ENCODE results near the gene UGT1A7. TPM values are rescaled to one million over a fixed set of nuclear protein-coding genes. Genes with fewer than 3 reads are reported as not detected.
A peak's percentile ranks its signal among the peaks of the same experiment; 100 is the strongest.
"Not testable (repeated sequence)": the region's sequence is repeated elsewhere in the genome, so short reads cannot be mapped to it uniquely, and the experiment has no call there.

UGT1A7 gene
- total and polyA plus RNA-seq, 9 donors: 0.13 TPM; not detected in 8

DNA sequence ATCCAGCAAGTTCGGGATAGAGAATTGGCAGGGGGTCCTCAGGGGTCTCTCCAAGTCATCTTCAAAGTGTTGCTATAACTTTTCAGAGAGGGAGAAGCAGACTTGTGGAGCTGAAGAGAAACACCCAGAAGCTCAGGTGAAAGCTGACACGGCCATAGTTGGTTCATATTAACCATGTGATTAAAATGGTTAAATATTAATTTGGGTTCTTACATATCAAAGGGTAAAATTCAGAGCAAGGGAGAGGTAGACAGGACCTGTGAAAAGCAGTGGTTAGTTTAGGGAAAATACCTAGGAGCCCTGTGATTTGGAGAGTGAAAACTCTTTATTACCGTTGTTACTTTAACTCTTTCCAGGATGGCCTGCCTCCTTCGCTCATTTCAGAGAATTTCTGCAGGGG, 10.9 kb downstream of the UGT1A7 start, which contains the start of gene UGT1A6:
UGT1A6 (plus strand) TSS at position 243 of the 400 bp plus-strand sequence; CDS start at position 358, 115 bp downstream.
- no peak for DNase-seq
- Histone ChIP-seq H3K9me3 (replicated peaks; ENCODE audit: control insufficient read depth, low read depth, low read length) (no peaks in the 10 kb centered on the region), H3K27me3 (ENCODE audit: control insufficient read depth, insufficient read depth, low read length) (no peaks in the 10 kb centered on the region), H3K27ac (ENCODE audit: low read length) (no peak within 1 kb of the TSS), H3K4me3 (ENCODE audit: low read length) (no peak within 1 kb of the TSS), H3K4me1 (ENCODE audit: control insufficient read depth, insufficient read depth, low read length) (no peaks in the 10 kb centered on the region), H3K36me3 (ENCODE audit: control insufficient read depth, insufficient read depth, low read length) (no peaks in the 10 kb centered on the region)
- 91% methylated on average over 1 of the region's 4 CpGs for WGBS (ENCODE audit: insufficient coverage)

DNA sequence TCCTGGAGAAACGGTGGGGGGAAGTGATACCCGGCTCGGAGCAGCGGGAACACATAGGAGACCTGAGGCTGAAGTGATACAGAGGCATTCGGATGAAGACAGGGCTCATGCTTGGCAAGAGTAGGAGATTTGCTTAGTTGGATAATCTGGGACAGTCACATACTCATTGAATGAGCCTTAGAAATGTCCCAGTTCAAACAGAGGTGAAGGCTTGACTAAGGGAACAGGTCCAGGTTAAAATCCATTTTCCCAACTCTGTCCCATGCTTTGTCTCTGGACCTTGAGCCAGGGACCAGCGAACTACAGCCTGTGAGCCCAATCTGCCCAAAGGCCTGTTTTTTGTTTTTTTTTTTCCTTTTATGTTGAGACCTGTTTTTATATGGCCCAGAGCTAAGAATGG, 12.3 kb downstream of the UGT1A7 start:
- Histone ChIP-seq H3K9me3 (replicated peaks; ENCODE audit: control insufficient read depth, low read depth, low read length) (no peaks in the 10 kb centered on the region), H3K36me3 (ENCODE audit: control insufficient read depth, insufficient read depth, low read length) (no peaks in the 10 kb centered on the region), H3K4me3 (ENCODE audit: low read length) (no peak overlapping the region), H3K4me1 (ENCODE audit: control insufficient read depth, insufficient read depth, low read length) (no peaks in the 10 kb centered on the region), H3K27ac (ENCODE audit: low read length) (no peak overlapping the region), H3K27me3 (ENCODE audit: control insufficient read depth, insufficient read depth, low read length) (peaks cover 3% of the 10 kb centered on the region)
- whole genome bisulfite sequencing (ENCODE audit: insufficient coverage): 85% methylated on average over 5 of the region's 6 CpGs
- no peak for DNase-seq

DNA sequence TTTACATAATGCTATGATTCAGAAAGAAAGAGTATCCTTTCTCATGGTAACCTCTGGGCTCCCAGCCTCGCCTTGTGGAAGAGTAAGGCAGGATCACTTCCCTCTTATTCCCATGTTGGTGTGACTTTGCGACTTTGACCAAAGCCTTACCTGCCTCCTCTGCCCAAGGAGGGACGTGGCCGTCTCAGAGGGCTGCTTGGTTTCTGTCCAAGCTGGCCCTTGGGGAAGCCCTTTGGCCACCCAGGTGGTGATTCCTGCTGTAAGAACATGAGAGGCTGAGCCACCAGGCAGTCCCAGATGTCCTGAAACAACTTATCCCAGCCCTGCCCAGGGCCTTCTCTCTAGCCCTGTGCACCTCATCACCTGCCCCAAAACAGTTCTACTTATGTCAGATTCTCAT, 17.0 kb downstream of the UGT1A7 start:
- H3K27me3 ChIP-seq (ENCODE audit: control insufficient read depth, insufficient read depth, low read length): peaks cover 3% of the 10 kb centered on the region
- H3K27ac ChIP-seq (ENCODE audit: low read length): no peak overlapping the region
- no peak overlapping the region for H3K4me3 ChIP-seq (ENCODE audit: low read length)
- WGBS (ENCODE audit: insufficient coverage): 71% methylated on average over 4 of the region's 4 CpGs
- DNase-seq: no peak
- H3K9me3 ChIP-seq (replicated peaks; ENCODE audit: control insufficient read depth, low read depth, low read length): no peaks in the 10 kb centered on the region
- H3K36me3 ChIP-seq (ENCODE audit: control insufficient read depth, insufficient read depth, low read length): no peaks in the 10 kb centered on the region
- no peaks in the 10 kb centered on the region for H3K4me1 ChIP-seq (ENCODE audit: control insufficient read depth, insufficient read depth, low read length)

DNA sequence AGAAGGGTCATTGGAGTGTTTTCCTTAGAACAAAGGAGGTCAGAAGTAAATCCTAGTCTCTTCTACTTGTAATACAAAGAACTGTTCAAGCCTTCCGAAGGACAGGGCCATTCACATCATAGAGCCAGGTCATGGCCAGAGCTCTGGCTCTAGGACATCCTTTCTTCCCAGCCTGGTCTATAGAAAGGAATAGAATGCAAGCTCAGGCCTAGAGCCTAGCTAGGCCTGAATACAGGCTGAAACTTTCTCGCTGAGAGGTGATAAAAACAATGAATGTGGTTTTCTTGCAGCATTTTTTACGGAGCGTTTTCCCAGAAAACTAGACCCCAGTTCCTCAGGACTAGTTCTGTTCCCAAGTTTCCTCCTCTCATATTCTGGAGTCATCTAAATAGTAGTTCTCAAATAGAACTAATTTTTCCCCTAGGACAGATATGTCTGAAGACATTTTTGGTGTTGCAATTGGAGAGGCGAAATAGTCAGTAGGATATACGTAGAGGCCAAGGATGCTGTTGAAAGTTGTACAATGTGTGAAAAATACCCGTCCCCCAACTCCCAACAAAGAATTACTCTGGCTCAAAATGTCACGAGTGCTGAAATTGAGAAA, 17.8 kb downstream of the UGT1A7 start:
- no peak overlapping the region for H3K4me3 ChIP-seq (ENCODE audit: low read length)
- no peak overlapping the region for H3K27ac ChIP-seq (ENCODE audit: low read length)
- no peaks in the 10 kb centered on the region for H3K36me3 ChIP-seq (ENCODE audit: control insufficient read depth, insufficient read depth, low read length)
- no peaks in the 10 kb centered on the region for H3K4me1 ChIP-seq (ENCODE audit: control insufficient read depth, insufficient read depth, low read length)
- no peak for DNase-seq
- WGBS (ENCODE audit: insufficient coverage): no CpG with 5 or more reads among the region's 8 CpGs
- no peaks in the 10 kb centered on the region for H3K9me3 ChIP-seq (replicated peaks; ENCODE audit: control insufficient read depth, low read depth, low read length)
- peaks cover 3% of the 10 kb centered on the region for H3K27me3 ChIP-seq (ENCODE audit: control insufficient read depth, insufficient read depth, low read length)

DNA sequence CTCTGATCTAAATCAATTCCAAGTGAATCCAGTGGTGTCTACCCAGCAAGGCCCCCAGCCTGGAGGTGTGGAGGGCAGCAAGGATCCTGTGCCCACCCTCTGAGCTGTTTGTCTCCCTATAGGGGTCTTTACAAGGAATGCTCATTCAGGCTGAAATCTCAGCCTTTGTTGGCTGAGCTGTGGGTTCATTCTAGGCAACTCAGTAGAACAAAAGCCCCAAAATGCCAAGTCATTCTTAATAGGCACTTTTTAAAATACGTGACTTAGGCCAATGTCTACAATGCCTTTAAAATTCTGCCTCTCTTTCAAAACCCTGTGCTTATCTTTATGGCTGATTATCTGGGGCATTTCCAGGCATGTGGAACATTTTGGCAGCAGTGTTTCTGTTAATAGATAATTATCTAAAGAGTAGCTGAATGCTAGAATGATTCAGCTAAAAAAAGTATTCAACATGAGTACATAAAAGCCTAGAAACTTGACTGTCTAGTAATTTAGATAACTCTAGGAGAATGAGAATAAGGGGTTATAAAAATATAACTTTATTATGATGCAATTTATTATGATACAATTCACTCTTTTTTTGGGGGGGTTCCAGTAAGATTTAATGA, 18.4 kb downstream of the UGT1A7 start:
- Histone ChIP-seq H3K4me3 (ENCODE audit: low read length) (no peak overlapping the region), H3K4me1 (ENCODE audit: control insufficient read depth, insufficient read depth, low read length) (no peaks in the 10 kb centered on the region), H3K27me3 (ENCODE audit: control insufficient read depth, insufficient read depth, low read length) (peaks cover 3% of the 10 kb centered on the region), H3K36me3 (ENCODE audit: control insufficient read depth, insufficient read depth, low read length) (no peaks in the 10 kb centered on the region), H3K27ac (ENCODE audit: low read length) (no peak overlapping the region), H3K9me3 (replicated peaks; ENCODE audit: control insufficient read depth, low read depth, low read length) (no peaks in the 10 kb centered on the region)
- DNase-seq: peak; percentile 7
- no CpG with 5 or more reads among the region's 1 CpG for WGBS (ENCODE audit: insufficient coverage)

DNA sequence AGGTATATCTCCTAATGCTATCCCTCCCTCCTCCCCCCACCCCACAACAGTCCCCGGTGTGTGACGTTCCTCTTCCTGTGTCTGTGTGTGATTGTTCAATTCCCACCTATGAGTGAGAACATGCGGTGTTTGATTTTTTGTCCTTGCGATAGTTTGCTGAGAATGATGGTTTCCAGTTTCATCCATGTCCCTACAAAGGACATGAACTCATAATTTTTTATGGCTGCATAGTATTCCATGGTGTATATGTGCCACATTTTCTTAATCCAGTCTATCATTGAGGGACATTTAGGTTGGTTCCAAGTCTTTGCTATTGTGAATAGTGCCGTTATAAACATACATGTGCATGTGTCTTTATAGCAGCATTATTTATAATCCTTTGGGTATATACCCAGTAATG, 19.1 kb downstream of the UGT1A7 start:
- H3K4me3 ChIP-seq (ENCODE audit: low read length); H3K36me3 ChIP-seq (ENCODE audit: control insufficient read depth, insufficient read depth, low read length); H3K4me1 ChIP-seq (ENCODE audit: control insufficient read depth, insufficient read depth, low read length); DNase-seq; H3K27me3 ChIP-seq (ENCODE audit: control insufficient read depth, insufficient read depth, low read length); H3K27ac ChIP-seq (ENCODE audit: low read length); H3K9me3 ChIP-seq (replicated peaks; ENCODE audit: control insufficient read depth, low read depth, low read length): not testable (repeated sequence)
- no CpG with 5 or more reads among the region's 5 CpGs for WGBS (ENCODE audit: insufficient coverage)

DNA sequence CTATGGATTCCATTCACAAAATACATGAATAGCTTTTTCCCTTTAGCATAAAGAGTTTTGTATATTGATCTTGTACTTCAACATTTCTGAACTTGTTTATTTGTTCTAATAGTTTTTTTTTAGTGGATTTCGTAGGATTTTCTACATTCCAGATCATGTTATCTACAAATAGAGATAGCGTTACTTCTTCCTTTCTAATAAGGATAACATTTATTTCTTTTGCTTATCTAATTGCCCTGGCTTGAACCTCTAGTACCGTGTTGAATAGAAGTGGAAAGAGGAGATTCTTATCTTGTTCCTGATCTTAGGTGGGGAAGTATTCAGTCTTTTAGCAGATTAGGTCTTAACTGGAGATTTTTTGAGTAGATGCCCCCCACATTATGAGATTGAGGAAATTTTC, 20.5 kb downstream of the UGT1A7 start:
- Histone ChIP-seq H3K4me3 (ENCODE audit: low read length) (no peak overlapping the region), H3K36me3 (ENCODE audit: control insufficient read depth, insufficient read depth, low read length) (no peaks in the 10 kb centered on the region), H3K27me3 (ENCODE audit: control insufficient read depth, insufficient read depth, low read length) (peaks cover 3% of the 10 kb centered on the region), H3K4me1 (ENCODE audit: control insufficient read depth, insufficient read depth, low read length) (peaks cover 3% of the 10 kb centered on the region), H3K9me3 (replicated peaks; ENCODE audit: control insufficient read depth, low read depth, low read length) (no peaks in the 10 kb centered on the region), H3K27ac (ENCODE audit: low read length) (no peak overlapping the region)
- no peak for DNase-seq
- WGBS (ENCODE audit: insufficient coverage): no CpG with 5 or more reads among the region's 3 CpGs

DNA sequence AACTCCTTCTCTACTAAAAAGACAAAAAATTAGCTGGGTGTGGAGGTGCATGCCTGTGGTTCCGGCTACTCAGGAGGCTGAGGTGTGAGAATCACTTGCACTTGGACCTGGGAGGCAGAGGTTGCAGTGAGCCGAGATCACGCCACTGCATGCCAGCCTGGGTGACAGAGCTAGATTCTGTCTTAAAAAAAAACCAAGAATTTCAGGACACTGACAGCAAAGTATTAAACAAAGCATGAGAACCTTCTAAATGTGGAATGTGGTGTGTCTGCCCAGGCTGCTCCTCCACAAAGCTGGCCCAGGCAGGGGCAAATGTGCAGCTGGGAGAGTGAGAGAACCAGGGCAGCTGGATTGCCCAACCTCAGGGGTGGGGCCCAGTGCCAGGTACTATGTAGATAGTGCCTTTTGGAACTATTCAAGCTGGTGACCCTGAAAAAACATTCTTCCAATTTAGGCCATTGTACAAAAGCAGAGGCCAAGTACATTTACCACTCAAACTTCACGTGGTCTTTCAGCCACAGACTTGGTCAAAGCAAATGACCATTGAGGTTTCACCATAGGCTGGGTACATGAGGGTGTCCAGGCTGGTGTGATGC, 24.3 kb downstream of the UGT1A7 start:
- 40% methylated on average over 3 of the region's 4 CpGs for WGBS (ENCODE audit: insufficient coverage)

DNA sequence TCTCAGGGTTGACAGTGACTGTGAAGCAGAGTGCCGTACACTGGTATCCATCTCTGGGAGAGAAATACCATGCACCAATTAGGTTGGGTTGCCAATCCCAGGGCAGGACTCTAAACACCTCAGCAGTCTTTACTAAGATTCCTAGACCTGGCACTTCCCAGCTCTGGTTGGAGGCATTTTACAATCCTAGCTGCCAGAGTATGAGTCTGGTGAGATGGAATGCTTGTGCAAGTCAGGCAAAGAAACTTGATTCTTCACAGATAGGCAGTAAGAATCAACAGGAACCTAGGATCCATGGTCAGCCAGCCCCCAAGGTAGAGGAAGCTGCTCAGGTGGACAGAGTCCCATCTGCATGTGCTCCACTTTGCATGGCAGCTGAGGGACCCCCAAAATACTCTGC, 25.0 kb downstream of the UGT1A7 start:
- peaks cover 3% of the 10 kb centered on the region for H3K4me1 ChIP-seq (ENCODE audit: control insufficient read depth, insufficient read depth, low read length)
- H3K4me3 ChIP-seq (ENCODE audit: low read length): no peak overlapping the region
- H3K9me3 ChIP-seq (replicated peaks; ENCODE audit: control insufficient read depth, low read depth, low read length): no peaks in the 10 kb centered on the region
- H3K36me3 ChIP-seq (ENCODE audit: control insufficient read depth, insufficient read depth, low read length): no peaks in the 10 kb centered on the region
- WGBS (ENCODE audit: insufficient coverage): no CpG with 5 or more reads among the region's 1 CpG
- no peak for DNase-seq
- no peak overlapping the region for H3K27ac ChIP-seq (ENCODE audit: low read length)
- no peaks in the 10 kb centered on the region for H3K27me3 ChIP-seq (ENCODE audit: control insufficient read depth, insufficient read depth, low read length)

More for the DNA sequence above, 24.3 kb downstream of the UGT1A7 start:
- H3K4me3 ChIP-seq (ENCODE audit: low read length): no peak overlapping the region
- no peaks in the 10 kb centered on the region for H3K36me3 ChIP-seq (ENCODE audit: control insufficient read depth, insufficient read depth, low read length)
- H3K9me3 ChIP-seq (replicated peaks; ENCODE audit: control insufficient read depth, low read depth, low read length): no peaks in the 10 kb centered on the region
- H3K27me3 ChIP-seq (ENCODE audit: control insufficient read depth, insufficient read depth, low read length): no peaks in the 10 kb centered on the region
- peaks cover 3% of the 10 kb centered on the region for H3K4me1 ChIP-seq (ENCODE audit: control insufficient read depth, insufficient read depth, low read length)
- peak; percentile 4 for DNase-seq
- no peak overlapping the region for H3K27ac ChIP-seq (ENCODE audit: low read length)

DNA sequence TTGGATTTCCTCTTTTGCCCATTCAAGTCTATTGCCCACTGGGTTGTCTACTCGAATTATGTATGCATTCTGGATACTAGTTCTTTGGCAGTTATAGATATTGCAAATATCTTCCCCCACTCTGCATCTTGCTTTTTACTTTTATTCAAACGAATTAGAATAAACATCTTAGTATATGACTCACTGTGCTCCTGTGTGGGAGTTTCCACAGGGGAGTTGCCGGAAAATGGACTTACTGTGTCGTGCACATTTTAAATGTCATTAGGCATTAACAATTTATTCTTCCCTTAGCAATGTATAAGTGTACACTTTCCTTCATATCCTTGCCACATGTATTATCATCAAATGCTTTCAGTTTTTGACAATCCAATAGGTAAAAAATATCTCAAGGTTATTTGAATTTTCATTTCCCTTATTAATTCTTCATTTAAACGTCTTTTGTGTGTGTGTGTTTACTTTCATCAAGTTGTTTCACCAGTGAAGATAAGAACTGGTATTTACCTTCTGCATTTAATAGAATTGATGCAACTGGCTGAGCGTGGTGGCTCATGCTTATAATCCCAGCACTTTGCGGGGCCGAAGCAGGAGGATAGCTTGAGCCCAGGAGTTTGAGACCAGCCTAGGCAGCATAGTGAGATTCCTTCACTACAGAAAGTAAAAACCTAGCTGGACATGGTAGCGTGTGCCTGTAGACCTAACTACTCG, 26.4 kb downstream of the UGT1A7 start:
- WGBS (ENCODE audit: insufficient coverage): 90% methylated on average over 2 of the region's 10 CpGs
- H3K27ac ChIP-seq (ENCODE audit: low read length): no peak overlapping the region

More for the DNA sequence above, 26.4 kb downstream of the UGT1A7 start:
- no peak overlapping the region for H3K4me3 ChIP-seq (ENCODE audit: low read length)
- DNase-seq: no peak
- no peaks in the 10 kb centered on the region for H3K36me3 ChIP-seq (ENCODE audit: control insufficient read depth, insufficient read depth, low read length)
- peaks cover 3% of the 10 kb centered on the region for H3K4me1 ChIP-seq (ENCODE audit: control insufficient read depth, insufficient read depth, low read length)
- H3K27me3 ChIP-seq (ENCODE audit: control insufficient read depth, insufficient read depth, low read length): no peaks in the 10 kb centered on the region
- H3K9me3 ChIP-seq (replicated peaks; ENCODE audit: control insufficient read depth, low read depth, low read length): no peaks in the 10 kb centered on the region

Data from muscle of leg (tissue), 11 donors.